ENCODE measurements around the gene PER2.

Gene PER2

GRCh38 chr2:238259061-238260020 lies 29.1 kb downstream of the PER2 start:
- no peak overlapping the region for H3K4me3 ChIP-seq (ENCODE audit: control insufficient read depth, low read depth, low read length)
- DNase-seq (ENCODE audit: low read depth) = no peak
- TF ChIP-seq, protein P1, sequence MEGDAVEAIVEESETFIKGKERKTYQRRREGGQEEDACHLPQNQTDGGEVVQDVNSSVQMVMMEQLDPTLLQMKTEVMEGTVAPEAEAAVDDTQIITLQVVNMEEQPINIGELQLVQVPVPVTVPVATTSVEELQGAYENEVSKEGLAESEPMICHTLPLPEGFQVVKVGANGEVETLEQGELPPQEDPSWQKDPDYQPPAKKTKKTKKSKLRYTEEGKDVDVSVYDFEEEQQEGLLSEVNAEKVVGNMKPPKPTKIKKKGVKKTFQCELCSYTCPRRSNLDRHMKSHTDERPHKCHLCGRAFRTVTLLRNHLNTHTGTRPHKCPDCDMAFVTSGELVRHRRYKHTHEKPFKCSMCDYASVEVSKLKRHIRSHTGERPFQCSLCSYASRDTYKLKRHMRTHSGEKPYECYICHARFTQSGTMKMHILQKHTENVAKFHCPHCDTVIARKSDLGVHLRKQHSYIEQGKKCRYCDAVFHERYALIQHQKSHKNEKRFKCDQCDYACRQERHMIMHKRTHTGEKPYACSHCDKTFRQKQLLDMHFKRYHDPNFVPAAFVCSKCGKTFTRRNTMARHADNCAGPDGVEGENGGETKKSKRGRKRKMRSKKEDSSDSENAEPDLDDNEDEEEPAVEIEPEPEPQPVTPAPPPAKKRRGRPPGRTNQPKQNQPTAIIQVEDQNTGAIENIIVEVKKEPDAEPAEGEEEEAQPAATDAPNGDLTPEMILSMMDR (conservative IDR thresholded peaks at IDR 0.05; ENCODE audit: control insufficient read depth, insufficient read depth, low read depth, low read length) = peak; percentile 12

DNA sequence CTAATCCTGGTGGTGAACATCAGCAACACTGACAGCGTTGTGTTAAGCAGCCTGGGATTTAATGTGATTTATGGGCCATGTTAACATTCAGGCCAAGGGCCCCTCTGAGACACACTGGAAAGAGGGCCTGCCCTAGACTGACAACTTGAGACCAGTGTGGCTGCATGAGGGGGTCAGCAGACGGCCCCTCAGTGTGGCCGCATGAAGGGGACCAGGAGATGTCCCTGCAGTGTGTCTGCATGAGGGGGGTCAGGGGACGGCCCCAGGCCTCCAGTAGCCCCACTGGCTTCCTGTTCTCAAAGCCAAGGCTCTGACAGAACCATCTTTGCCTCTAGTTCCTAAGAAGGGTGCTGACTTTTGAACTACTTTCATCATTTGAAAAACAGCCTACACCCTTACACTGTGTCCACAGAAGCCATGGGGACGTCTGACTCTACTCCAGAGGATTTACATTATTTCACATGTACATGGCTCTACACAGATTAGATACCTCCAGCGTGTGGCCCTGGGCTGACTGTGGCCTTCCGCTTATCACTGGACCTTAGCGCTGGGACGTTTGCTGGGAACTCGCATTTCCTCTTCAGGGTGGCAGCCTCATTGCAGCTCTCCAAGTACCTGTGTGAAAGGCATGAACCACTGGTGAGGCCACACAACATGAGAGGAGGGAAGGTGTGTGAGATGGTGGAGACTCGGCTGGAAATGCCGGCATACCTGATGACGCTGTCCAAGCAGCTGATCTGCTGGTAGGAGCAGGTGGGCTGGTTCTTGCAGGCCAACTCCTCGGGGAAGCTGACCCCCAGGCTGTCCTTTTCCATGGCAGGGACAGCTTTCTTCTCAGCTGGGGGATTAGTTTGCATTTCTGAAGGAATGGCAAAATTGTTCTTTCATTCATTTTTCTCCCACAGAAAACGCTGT lies 30.4 kb downstream of the PER2 start:
- no peak for DNase-seq (ENCODE audit: low read depth)
- TF ChIP-seq, protein P1 (conservative IDR thresholded peaks at IDR 0.05; ENCODE audit: control insufficient read depth, insufficient read depth, low read depth, low read length) = no peak
- no peak overlapping the region for H3K4me3 ChIP-seq (ENCODE audit: control insufficient read depth, low read depth, low read length)

- TF ChIP-seq, protein P1 (conservative IDR thresholded peaks at IDR 0.05; ENCODE audit: control insufficient read depth, insufficient read depth, low read depth, low read length) = peak; percentile 71
- DNase-seq (ENCODE audit: low read depth) = peak; percentile 73
- H3K4me3 ChIP-seq (ENCODE audit: control insufficient read depth, low read depth, low read length) = no peak overlapping the region
Measured at GRCh38 chr2:238256594-238257104, 31.8 kb downstream of the PER2 start.

DNA sequence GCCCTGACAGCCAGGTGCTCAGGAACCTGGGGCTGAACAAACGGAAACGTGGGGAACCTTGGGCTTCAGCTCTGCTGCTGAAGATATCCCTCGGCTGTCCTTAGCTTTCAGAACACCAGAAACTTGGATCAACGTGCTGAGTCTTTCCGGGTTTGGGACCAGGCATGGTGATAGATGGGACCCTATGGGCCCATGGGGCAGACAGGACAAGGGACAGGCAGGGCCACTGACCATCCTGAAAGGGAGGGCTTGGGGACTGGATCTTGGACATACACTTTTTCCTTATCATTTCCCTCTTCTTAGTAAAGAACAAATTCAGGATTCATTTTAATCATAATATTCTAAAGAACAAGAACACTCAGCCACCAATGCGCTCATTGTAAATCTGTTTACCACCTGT lies 32.3 kb downstream of the PER2 start:
- DNase-seq (ENCODE audit: low read depth) = no peak
- TF ChIP-seq, protein P1 (conservative IDR thresholded peaks at IDR 0.05; ENCODE audit: control insufficient read depth, insufficient read depth, low read depth, low read length) = no peak
- no peak overlapping the region for H3K4me3 ChIP-seq (ENCODE audit: control insufficient read depth, low read depth, low read length)

DNA sequence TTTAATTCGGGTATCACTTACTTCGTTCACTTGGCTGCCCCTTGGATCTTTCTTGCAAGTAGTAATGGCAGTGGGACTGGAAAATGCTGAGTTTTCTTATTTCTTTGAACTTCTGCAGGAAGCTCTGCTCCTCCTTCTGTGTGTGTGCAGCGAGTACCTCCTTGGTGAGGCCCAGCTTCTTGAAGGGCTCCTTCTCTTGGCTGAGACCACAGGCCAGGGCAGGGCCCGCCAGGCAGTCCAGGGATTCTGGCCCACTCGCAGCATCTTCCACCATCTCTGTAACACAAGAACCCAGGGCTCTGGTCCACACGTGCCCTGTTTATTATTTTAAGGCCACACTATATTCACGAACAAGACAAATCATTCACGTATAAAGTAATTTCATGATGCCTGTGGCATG lies 32.8 kb downstream of the PER2 start:
- DNase-seq (ENCODE audit: low read depth) = no peak
- H3K4me3 ChIP-seq (ENCODE audit: control insufficient read depth, low read depth, low read length) = no peak overlapping the region
- TF ChIP-seq, protein P1 (conservative IDR thresholded peaks at IDR 0.05; ENCODE audit: control insufficient read depth, insufficient read depth, low read depth, low read length) = no peak

- TF ChIP-seq, protein P1 (conservative IDR thresholded peaks at IDR 0.05; ENCODE audit: control insufficient read depth, insufficient read depth, low read depth, low read length) = no peak
- H3K4me3 ChIP-seq (ENCODE audit: control insufficient read depth, low read depth, low read length) = no peak overlapping the region
- no peak for DNase-seq (ENCODE audit: low read depth)
Measured at GRCh38 chr2:238255151-238255551, 33.3 kb downstream of the PER2 start.

All from fibroblast of mammary gland (primary cell).